Ovary (tissue), 9 donors: ENCODE data around the gene MGP. TPM values are rescaled to one million over a fixed set of nuclear protein-coding genes. Genes with fewer than 3 reads are reported as not detected.

Experiments
- DNase-seq, 5 donors: peaks; one replicate each; pipeline ENCODE4 v3.0.0-alpha.2; 2019 to 2020
- H3K27ac ChIP-seq, 2 donors: fragments of 200-600 bp; one replicate each; pipeline versions ENCODE4 v1.5.1 to v1.8.0; 2019 to 2022
- H3K27me3 ChIP-seq: fragments of 200-600 bp; one replicate; pipeline ENCODE4 v1.8.0; 2022
- H3K36me3 ChIP-seq: fragments of 200-600 bp; sonication (generic); one replicate; pipeline ENCODE4 v1.5.1; 2019
- H3K4me1 ChIP-seq: one replicate; pipeline ENCODE4 v1.8.1; 2013; ENCODE audit warnings: mild to moderate bottlenecking, moderate library complexity; ENCODE audit not compliant: insufficient read depth
- H3K4me3 ChIP-seq: fragments of 200-600 bp; sonication (generic); one replicate; pipeline ENCODE4 v1.5.1; 2017
- H3K9me3 ChIP-seq, 2 donors: fragments of 200-600 bp in 1 of 2; sonication (generic) in 1 of 2; one replicate each; pipeline versions ENCODE4 v1.5.1 to v1.8.1; 2013 to 2019; ENCODE audit warnings: mild to moderate bottlenecking in 1 of 2, moderate library complexity in 1 of 2
- EP300 ChIP-seq: sonication (generic); formaldehyde crosslinking; IDR thresholded peaks from one replicate; pipeline ENCODE4 v1.6.1; 2017; ENCODE audit warnings: antibody characterized with exemption
- POLR2A ChIP-seq: fragments of 450-650 bp; IDR thresholded peaks from one replicate; pipeline ENCODE4 v1.6.1; 2017; ENCODE audit warnings: antibody characterized with exemption, mild to moderate bottlenecking, moderate library complexity
- WGBS, 3 donors: extraction: QIAGEN DNeasy Blood & Tissue Kit in 1 of 3; methylation state at CpG; one replicate each; pipeline versions ENCODE4 v1.1.5 to v1.1.7; 2013 to 2017; 5-methylcytosine and 5-hydroxymethylcytosine counted together
- intact Hi-C, 4 donors: fragments of 100-400 bp; cut with DNase I; formaldehyde crosslinking; loops; one replicate each; pipeline versions ENCODE4 v1.11.0 to v1.15.1; 2022 to 2023
- polyA plus RNA-seq, 2 donors: library from polyadenylated mRNA; stranded (reverse); fragments of 200-250 nt in 1 of 2; fragments of 350-450 nt in 1 of 2; fragmentation: Illumina TruSeq in 1 of 2; extraction: RNeasy Lipid Tissue Mini Kit (QIAGEN cat#74804) in 1 of 2; gene quantifications; one replicate each; pipeline ENCODE4 v1.2.3, GENCODE V29; 2013 to 2014
- total RNA-seq, 7 donors: library from RNA; depleted of rRNA in 2 of 7; stranded (reverse); fragments of >200 nt in 2 of 7; fragmentation: NEBNext Ultra II Directional in 3 of 7; extraction: Animal tissue kit (Norgen Biotek cat#: 25700) in 3 of 7; gene quantifications; one replicate each; pipeline versions ENCODE4 v1.1.0 to v1.2.4, GENCODE V29; 2016 to 2023
- TF ChIP-seq, protein P1 (sequence below), 3 donors: fragments of 450-650 bp in 2 of 3; fragments of 200-600 bp in 1 of 3; IDR thresholded peaks; one replicate each; pipeline versions ENCODE4 v1.5.1 to v1.8.0; 2016 to 2022; ENCODE audit warnings: antibody characterized with exemption in 3 of 3, mild to moderate bottlenecking in 1 of 3
- donor health status: DM: no; HTN: no; CAD: no; lungs with moderate emphysema.
- donor health status: DM: no; HTN: no; CAD: no.
- donor health status: Bipolar disorder and iron deficiency.
- donor health status: DM: yes; HTN: yes; CAD: no.
- donor health status: DM: no; HTN: no; CAD: no.
- donor health status: DM: yes; HTN: yes; CAD: no.

MGP gene
- total and polyA plus RNA-seq, 9 donors: 109 to 2,243 (median 431) TPM

- no peaks in the 10 kb centered on the region for H3K27me3 ChIP-seq
- WGBS, 3 donors: 47 to 65% (median 64%) methylated on average over 4 of the region's 4 CpGs
- intact Hi-C loops: loop anchor here (2.0 to 10.0 kb wide), 5 partner anchors 40 to 428 kb away; partner anchors contain the start of gene MGP (in 1 of the 4)
- no peak for DNase-seq
- no peaks in the 10 kb centered on the region for H3K9me3 ChIP-seq
- peaks cover 4% of the 10 kb centered on the region for H3K4me1 ChIP-seq
- no peak overlapping the region for H3K4me3 ChIP-seq
- TF ChIP-seq EP300 (no peak), POLR2A (no peak)
- TF ChIP-seq, protein P1, sequence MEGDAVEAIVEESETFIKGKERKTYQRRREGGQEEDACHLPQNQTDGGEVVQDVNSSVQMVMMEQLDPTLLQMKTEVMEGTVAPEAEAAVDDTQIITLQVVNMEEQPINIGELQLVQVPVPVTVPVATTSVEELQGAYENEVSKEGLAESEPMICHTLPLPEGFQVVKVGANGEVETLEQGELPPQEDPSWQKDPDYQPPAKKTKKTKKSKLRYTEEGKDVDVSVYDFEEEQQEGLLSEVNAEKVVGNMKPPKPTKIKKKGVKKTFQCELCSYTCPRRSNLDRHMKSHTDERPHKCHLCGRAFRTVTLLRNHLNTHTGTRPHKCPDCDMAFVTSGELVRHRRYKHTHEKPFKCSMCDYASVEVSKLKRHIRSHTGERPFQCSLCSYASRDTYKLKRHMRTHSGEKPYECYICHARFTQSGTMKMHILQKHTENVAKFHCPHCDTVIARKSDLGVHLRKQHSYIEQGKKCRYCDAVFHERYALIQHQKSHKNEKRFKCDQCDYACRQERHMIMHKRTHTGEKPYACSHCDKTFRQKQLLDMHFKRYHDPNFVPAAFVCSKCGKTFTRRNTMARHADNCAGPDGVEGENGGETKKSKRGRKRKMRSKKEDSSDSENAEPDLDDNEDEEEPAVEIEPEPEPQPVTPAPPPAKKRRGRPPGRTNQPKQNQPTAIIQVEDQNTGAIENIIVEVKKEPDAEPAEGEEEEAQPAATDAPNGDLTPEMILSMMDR (IDR thresholded peaks at IDR 0.05): no peak
- no peaks in the 10 kb centered on the region for H3K36me3 ChIP-seq
- H3K27ac ChIP-seq: no peak overlapping the region
Observed at GRCh38 chr12:14846876-14847580, 38.6 kb downstream of the MGP start.

- TF ChIP-seq, protein P1 (IDR thresholded peaks at IDR 0.05): no peak
- TF ChIP-seq EP300 (no peak), POLR2A (no peak)
- Histone ChIP-seq H3K27me3 (no peaks in the 10 kb centered on the region), H3K4me1 (peaks cover 4% of the 10 kb centered on the region), H3K27ac (no peak overlapping the region), H3K9me3 (no peaks in the 10 kb centered on the region), H3K4me3 (no peak overlapping the region), H3K36me3 (no peaks in the 10 kb centered on the region)
- no peak for DNase-seq
- 31 to 32% (median 32%) methylated on average over 3 of the region's 3 CpGs for WGBS, 3 donors
- intact Hi-C loops: loop anchor here (2.0 to 10.0 kb wide), 5 partner anchors 41 to 429 kb away; partner anchors contain the start of gene MGP (in 1 of the 4)
Observed at GRCh38 chr12:14846042-14846587, 39.5 kb downstream of the MGP start.

GRCh38 chr12:14845350-14845750 is 40.3 kb downstream of the MGP start:
- Histone ChIP-seq H3K9me3 (no peaks in the 10 kb centered on the region), H3K4me3 (no peak overlapping the region), H3K4me1 (peaks cover 4% of the 10 kb centered on the region), H3K27ac (no peak overlapping the region), H3K36me3 (no peaks in the 10 kb centered on the region), H3K27me3 (no peaks in the 10 kb centered on the region)
- WGBS, 3 donors: 5 to 20% (median 14%) methylated on average over 3 of the region's 3 CpGs
- intact Hi-C loops: loop anchor here (2.0 to 10.0 kb wide), 6 partner anchors 42 to 429 kb away; partner anchors contain the start of genes MGP (in 1 of the 4) and RERG (in 1 of the 4)
- peak in 4 of 5 donors; percentile 34 to 73 (median 44) for DNase-seq
- TF ChIP-seq, protein P1 (IDR thresholded peaks at IDR 0.05): peak; percentile 31 to 86 (median 82)
- TF ChIP-seq POLR2A: no peak
- TF ChIP-seq EP300: no peak

- intact Hi-C loops: loop anchor here in 3 of 4 donors (2.0 to 10.0 kb wide), 5 partner anchors 48 to 430 kb away; partner anchors contain the start of gene RERG (in 1 of the 3)
- TF ChIP-seq POLR2A: no peak
- TF ChIP-seq EP300: no peak
- TF ChIP-seq, protein P1 (IDR thresholded peaks at IDR 0.05): no peak
- Histone ChIP-seq H3K27me3 (no peaks in the 10 kb centered on the region), H3K36me3 (no peaks in the 10 kb centered on the region), H3K9me3 (no peaks in the 10 kb centered on the region), H3K27ac (no peak overlapping the region), H3K4me3 (no peak overlapping the region), H3K4me1 (peaks cover 4% of the 10 kb centered on the region)
- DNase-seq: no peak
Observed at GRCh38 chr12:14844401-14844800, 41.3 kb downstream of the MGP start.
